Naive thymus-derived CD4-positive, alpha-beta T cell (primary cell): Measurements from ENCODE around the gene SCGB3A2. TPM values are rescaled to one million over a fixed set of nuclear protein-coding genes. Genes with fewer than 3 reads are reported as not detected.

ENCODE experiments used
- ATAC-seq: fragments of 150-1000 bp; cut with Tn5 transposase; 2 replicates; pipeline ENCODE4 v1.10.0; 2021; ENCODE audit warnings: mild to moderate bottlenecking, moderate library complexity
- CTCF ChIA-PET: fragments of 350-600 bp; sonication (Branson Sonifier 250); formaldehyde crosslinking; loops from one replicate; lab custom pipeline; 2021; ENCODE audit warnings: antibody characterized with exemption; lab: Charles Lee
- POLR2A ChIA-PET: fragments of 350-600 bp; sonication (Branson Sonifier 250); formaldehyde crosslinking; loops from one replicate; lab custom pipeline; 2021; ENCODE audit warnings: antibody characterized with exemption, inconsistent platforms; lab: Charles Lee
- DNase-seq, 9 donors: peaks; one replicate each; pipeline versions ENCODE4 v3.0.0 to v3.0.0-alpha.2; 2020 to 2022; ENCODE audit warnings: mixed read lengths in 1 of 9
- H3K27ac ChIP-seq: one replicate; pipeline ENCODE4 v1.7.0; 2013; ENCODE audit warnings: mild to moderate bottlenecking, low read depth, low read length, moderate library complexity
- H3K27me3 ChIP-seq, 2 donors: one replicate each; pipeline ENCODE4 v1.7.0; 2013; ENCODE audit warnings: low read length in 2 of 2, mild to moderate bottlenecking in 2 of 2, moderate library complexity in 2 of 2; ENCODE audit not compliant: control insufficient read depth in 2 of 2, insufficient read depth in 2 of 2
- H3K36me3 ChIP-seq, 3 experiments: 1 replicate in 2 of 3; 2 replicates in 1 of 3; pipeline ENCODE4 v1.7.0; 2013; ENCODE audit warnings: low read length in 3 of 3, mild to moderate bottlenecking in 3 of 3, moderate library complexity in 1 of 3; ENCODE audit not compliant: insufficient read depth in 3 of 3, control insufficient read depth in 2 of 3
- H3K4me1 ChIP-seq, 2 donors: one replicate each; pipeline ENCODE4 v1.7.0; 2013; ENCODE audit warnings: low read length in 2 of 2, mild to moderate bottlenecking in 2 of 2, moderate library complexity in 1 of 2; ENCODE audit not compliant: control insufficient read depth in 2 of 2, insufficient read depth in 2 of 2
- H3K4me3 ChIP-seq: 2 replicates; pipeline ENCODE4 v1.7.0; 2013; ENCODE audit warnings: mild to moderate bottlenecking, low read length
- H3K9me3 ChIP-seq, 3 experiments: 1 replicate in 2 of 3; 2 replicates in 1 of 3; pipeline ENCODE4 v1.7.0; 2013; ENCODE audit warnings: low read length in 3 of 3; ENCODE audit not compliant: control insufficient read depth in 2 of 3
- H3K27ac Mint-ChIP-seq, 9 donors: one replicate each; pipeline ENCODE4 v1.8.0; 2020 to 2022; ENCODE audit warnings: mixed read lengths in 9 of 9, mild to moderate bottlenecking in 8 of 9, moderate library complexity in 5 of 9, inconsistent platforms in 2 of 9
- H3K27me3 Mint-ChIP-seq, 5 donors: one replicate each; pipeline ENCODE4 v1.8.0; 2021 to 2022; ENCODE audit warnings: mixed read lengths in 5 of 5, mild to moderate bottlenecking in 1 of 5
- H3K36me3 Mint-ChIP-seq, 5 donors: one replicate each; pipeline ENCODE4 v1.8.0; 2020 to 2022; ENCODE audit warnings: mixed read lengths in 5 of 5, mild to moderate bottlenecking in 3 of 5, inconsistent platforms in 1 of 5
- H3K4me1 Mint-ChIP-seq, 7 donors: one replicate each; pipeline ENCODE4 v1.8.0; 2020 to 2022; ENCODE audit warnings: mixed read lengths in 7 of 7, mild to moderate bottlenecking in 3 of 7, inconsistent platforms in 1 of 7
- H3K4me3 Mint-ChIP-seq, 10 donors: one replicate each; pipeline ENCODE4 v1.8.0; 2020 to 2022; ENCODE audit warnings: mild to moderate bottlenecking in 10 of 10, mixed read lengths in 10 of 10, moderate library complexity in 6 of 10, inconsistent platforms in 2 of 10
- H3K9me3 Mint-ChIP-seq, 11 donors: one replicate each; pipeline ENCODE4 v1.8.0; 2020 to 2022; ENCODE audit warnings: mixed read lengths in 11 of 11, mild to moderate bottlenecking in 4 of 11, inconsistent platforms in 1 of 11, moderate library complexity in 1 of 11
- intact Hi-C, 2 donors: fragments of 100-400 bp; cut with micrococcal nuclease; formaldehyde crosslinking; loops; one replicate each; pipeline ENCODE4 v1.15.1; 2023
- polyA plus RNA-seq, 2 donors: library from polyadenylated mRNA; unstranded; fragments of 300-500 nt; fragmentation: Illumina TruSeq; gene quantifications; one replicate each; pipeline ENCODE4 v1.2.3, GENCODE V29; 2021
- total RNA-seq, 6 experiments: library from RNA in 5 of 6; stranded (reverse) in 5 of 6; gene quantifications; 1 replicate in 5 of 6; 2 replicates in 1 of 6; pipeline ENCODE4 v1.2.3 and lab custom pipeline; 2021 to 2026

SCGB3A2 gene
- total RNA-seq (not detected), polyA plus RNA-seq (not detected), total RNA-seq (lab: John Stamatoyannopoulos, UW) (not detected)

DNA sequence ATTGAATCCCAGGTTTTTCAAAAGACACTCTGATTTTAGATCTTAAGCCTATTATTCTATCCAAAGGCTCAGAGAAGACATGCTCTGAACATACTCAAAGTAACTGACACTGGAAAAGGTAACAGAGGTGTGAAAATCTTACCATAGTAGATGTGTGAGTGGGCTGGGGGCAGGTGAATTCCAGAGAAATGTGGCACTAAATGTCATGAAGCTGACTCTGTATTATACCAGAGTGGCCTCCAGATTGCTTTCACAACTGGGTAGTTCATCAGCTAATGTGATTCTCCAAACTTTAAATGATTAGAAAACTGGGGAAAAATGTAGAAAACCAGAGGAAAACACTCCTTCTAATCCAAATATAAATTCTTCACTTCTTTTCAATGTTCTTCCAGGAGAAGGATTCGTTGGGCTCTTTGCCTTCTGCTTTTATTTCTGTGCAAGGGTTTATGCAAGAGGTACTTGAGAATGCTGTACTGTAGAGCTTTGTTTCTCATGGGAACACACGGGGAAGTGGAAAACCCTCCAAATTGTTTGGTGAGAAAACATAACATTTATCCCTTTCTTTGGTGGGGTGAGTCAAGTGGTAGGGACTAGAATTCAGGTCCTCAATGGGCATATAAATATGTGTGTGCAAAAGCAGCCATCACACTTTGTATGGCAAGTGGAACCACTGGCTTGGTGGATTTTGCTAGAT lies at the start of gene SCGB3A2:
Gene SCGB3A2, plus strand, starts transcription at position 646 of the 694 bp plus-strand sequence. CDS start 93 bp downstream, outside the sequence.
- ATAC-seq: no peak
- POLR2A ChIA-PET: no interaction called here

GRCh38 chr5:147830035-147830434 lies 48.5 kb upstream of the SCGB3A2 start:
- Mint-ChIP-seq H3K4me3 (no peak overlapping the region), H3K9me3 (no peaks in the 10 kb centered on the region), H3K27ac (no peak overlapping the region), H3K36me3 (no peaks in the 10 kb centered on the region), H3K27me3 (peaks cover 5 to 20% (median 10%) of the 10 kb centered on the region in 5 donors), H3K4me1 (no peaks in the 10 kb centered on the region)
- Histone ChIP-seq H3K36me3 (no peaks in the 10 kb centered on the region), H3K27me3 (peaks cover 0 to 3% of the 10 kb centered on the region in 2 donors), H3K4me1 (no peaks in the 10 kb centered on the region), H3K27ac (no peak overlapping the region), H3K9me3 (no peaks in the 10 kb centered on the region), H3K4me3 (no peak overlapping the region)
- intact Hi-C loops: no loop called here
- ChIA-PET CTCF (no interaction called here), POLR2A (no interaction called here)
- no peak for DNase-seq
- no peak for ATAC-seq

More for the DNA sequence above, at the start of gene SCGB3A2:
- H3K4me1 ChIP-seq: no peaks in the 10 kb centered on the region
- H3K27ac ChIP-seq: no peak within 1 kb of the TSS
- no peak within 1 kb of the TSS for H3K27ac Mint-ChIP-seq
- H3K9me3 Mint-ChIP-seq: peaks cover 0 to 8% (median 0%) of the 10 kb centered on the region in 11 donors
- H3K27me3 ChIP-seq: no peaks in the 10 kb centered on the region
- peaks cover 0 to 8% (median 5%) of the 10 kb centered on the region in 5 donors for H3K27me3 Mint-ChIP-seq
- H3K9me3 ChIP-seq: no peaks in the 10 kb centered on the region
- no peaks in the 10 kb centered on the region for H3K36me3 ChIP-seq
- intact Hi-C loops: no loop called here
- H3K4me3 Mint-ChIP-seq: no peak within 1 kb of the TSS
- H3K4me1 Mint-ChIP-seq: no peaks in the 10 kb centered on the region
- DNase-seq: no peak
- no peak within 1 kb of the TSS for H3K4me3 ChIP-seq
- H3K36me3 Mint-ChIP-seq: no peaks in the 10 kb centered on the region
- CTCF ChIA-PET: no interaction called here

DNA sequence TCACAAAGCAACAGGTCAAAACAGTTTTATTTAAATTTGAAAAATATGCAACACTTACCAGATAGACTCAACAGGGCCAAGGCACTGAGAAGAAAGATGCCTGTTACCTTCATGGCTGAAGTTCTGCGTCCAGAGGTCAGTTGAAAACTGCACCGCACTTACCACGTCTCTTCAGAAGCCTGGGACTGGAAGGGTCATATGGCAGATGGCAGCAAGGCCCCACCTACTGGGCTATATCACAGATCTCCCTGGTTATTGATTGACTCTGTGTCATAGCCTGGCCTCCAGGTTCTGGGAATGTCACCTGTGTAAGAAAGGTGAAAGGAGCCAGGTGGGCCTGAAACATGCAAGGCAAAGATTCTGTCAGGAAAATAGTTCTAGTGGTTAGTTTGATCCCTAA lies 47.0 kb upstream of the SCGB3A2 start, which contains the start of gene SPINK1:
Gene SPINK1, minus strand, starts transcription at position 207 of the 400 bp plus-strand sequence. Its CDS starts 94 bp downstream, at position 113.
- Mint-ChIP-seq H3K9me3 (no peaks in the 10 kb centered on the region), H3K27me3 (peaks cover 6 to 22% (median 9%) of the 10 kb centered on the region in 5 donors), H3K36me3 (no peaks in the 10 kb centered on the region), H3K4me1 (no peaks in the 10 kb centered on the region), H3K27ac (no peak within 1 kb of the TSS), H3K4me3 (no peak within 1 kb of the TSS)
- no peak within 1 kb of the TSS for H3K27ac ChIP-seq
- DNase-seq (no peak), ATAC-seq (no peak)
- H3K4me1 ChIP-seq: no peaks in the 10 kb centered on the region
- ChIA-PET POLR2A (no interaction called here), CTCF (no interaction called here)
- H3K4me3 ChIP-seq: no peak within 1 kb of the TSS
- no peaks in the 10 kb centered on the region for H3K36me3 ChIP-seq
- no peaks in the 10 kb centered on the region for H3K9me3 ChIP-seq
- intact Hi-C loops: no loop called here
- peaks cover 0 to 3% of the 10 kb centered on the region in 2 donors for H3K27me3 ChIP-seq

GRCh38 chr5:147832541-147832940 lies 46.0 kb upstream of the SCGB3A2 start:
- H3K27me3 Mint-ChIP-seq: peaks cover 5 to 19% (median 6%) of the 10 kb centered on the region in 5 donors
- intact Hi-C loops: no loop called here
- Histone ChIP-seq H3K27me3 (peaks cover 0 to 3% of the 10 kb centered on the region in 2 donors), H3K27ac (no peak overlapping the region), H3K4me3 (no peak overlapping the region), H3K4me1 (no peaks in the 10 kb centered on the region), H3K36me3 (no peaks in the 10 kb centered on the region), H3K9me3 (no peaks in the 10 kb centered on the region)
- CTCF ChIA-PET: no interaction called here
- H3K4me1 Mint-ChIP-seq: no peaks in the 10 kb centered on the region
- ATAC-seq (no peak), DNase-seq (no peak)
- no peaks in the 10 kb centered on the region for H3K36me3 Mint-ChIP-seq
- H3K4me3 Mint-ChIP-seq: no peak overlapping the region
- no peaks in the 10 kb centered on the region for H3K9me3 Mint-ChIP-seq
- POLR2A ChIA-PET: no interaction called here
- H3K27ac Mint-ChIP-seq: no peak overlapping the region

DNA sequence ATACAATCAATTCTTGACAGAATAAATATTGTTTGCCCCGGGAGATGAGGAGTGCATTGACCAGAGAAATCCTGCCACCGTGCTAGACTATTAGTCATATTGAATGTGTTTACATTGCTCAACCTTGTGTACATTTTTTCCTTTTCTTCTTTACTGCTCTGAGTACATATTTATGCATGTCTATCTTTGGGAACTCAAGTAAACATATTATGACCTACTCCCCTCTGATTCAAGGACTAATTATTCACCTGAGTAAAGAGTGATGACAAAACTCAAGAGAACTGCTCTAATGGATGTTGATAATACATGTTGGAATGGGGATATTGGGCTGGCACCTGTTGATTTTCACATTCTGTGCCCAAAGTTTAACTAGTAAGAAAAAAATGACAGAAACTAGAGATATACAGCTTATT lies 43.1 kb upstream of the SCGB3A2 start:
- no peak for ATAC-seq
- POLR2A ChIA-PET: no interaction called here
- CTCF ChIA-PET: no interaction called here
- Mint-ChIP-seq H3K27ac (no peak overlapping the region), H3K4me1 (no peaks in the 10 kb centered on the region), H3K9me3 (peaks cover 0 to 4% (median 0%) of the 10 kb centered on the region in 11 donors), H3K27me3 (peaks cover 4 to 10% (median 7%) of the 10 kb centered on the region in 5 donors), H3K36me3 (no peaks in the 10 kb centered on the region), H3K4me3 (no peak overlapping the region)
- Histone ChIP-seq H3K4me3 (no peak overlapping the region), H3K4me1 (no peaks in the 10 kb centered on the region), H3K9me3 (no peaks in the 10 kb centered on the region), H3K27me3 (peaks cover 0 to 3% of the 10 kb centered on the region in 2 donors), H3K27ac (no peak overlapping the region), H3K36me3 (no peaks in the 10 kb centered on the region)
- intact Hi-C loops: no loop called here
- DNase-seq: no peak

- POLR2A ChIA-PET: no interaction called here
- peaks cover 4 to 14% (median 6%) of the 10 kb centered on the region in 5 donors for H3K27me3 Mint-ChIP-seq
These were observed 42.1 kb upstream of the SCGB3A2 start for GRCh38 chr5:147836439-147836838.

GRCh38 chr5:147842869-147843268 lies 35.6 kb upstream of the SCGB3A2 start:
- Mint-ChIP-seq H3K9me3 (peaks cover 0 to 7% (median 0%) of the 10 kb centered on the region in 11 donors), H3K4me1 (no peaks in the 10 kb centered on the region), H3K36me3 (no peaks in the 10 kb centered on the region), H3K27ac (no peak overlapping the region), H3K27me3 (peaks cover 0 to 23% (median 14%) of the 10 kb centered on the region in 5 donors), H3K4me3 (no peak overlapping the region)
- Histone ChIP-seq H3K27me3 (no peaks in the 10 kb centered on the region), H3K4me3 (no peak overlapping the region), H3K9me3 (no peaks in the 10 kb centered on the region), H3K36me3 (no peaks in the 10 kb centered on the region), H3K4me1 (no peaks in the 10 kb centered on the region), H3K27ac (no peak overlapping the region)
- ChIA-PET CTCF (no interaction called here), POLR2A (no interaction called here)
- DNase-seq (no peak), ATAC-seq (no peak)
- intact Hi-C loops: no loop called here

More at GRCh38 chr5:147836439-147836838, 42.1 kb upstream of the SCGB3A2 start:
- Histone ChIP-seq H3K27ac (no peak overlapping the region), H3K9me3 (no peaks in the 10 kb centered on the region), H3K27me3 (peaks cover 0 to 3% of the 10 kb centered on the region in 2 donors), H3K4me3 (no peak overlapping the region), H3K4me1 (no peaks in the 10 kb centered on the region), H3K36me3 (no peaks in the 10 kb centered on the region)
- no peak overlapping the region for H3K4me3 Mint-ChIP-seq
- no peaks in the 10 kb centered on the region for H3K36me3 Mint-ChIP-seq
- ATAC-seq (no peak), DNase-seq (no peak)
- no peak overlapping the region for H3K27ac Mint-ChIP-seq
- CTCF ChIA-PET: no interaction called here
- intact Hi-C loops: no loop called here
- H3K9me3 Mint-ChIP-seq: peaks cover 0 to 4% (median 0%) of the 10 kb centered on the region in 11 donors
- H3K4me1 Mint-ChIP-seq: no peaks in the 10 kb centered on the region
